Hematopoietic multipotent progenitor cell treated with erythropoietin and hydrocortisone succinate and interleukin-3 and kit ligand, for 4 days (in vitro differentiated cells): Measurements from ENCODE around the gene BTBD9.

Source experiments
- DNase-seq: peaks from one replicate; pipeline ENCODE4 v3.0.0-alpha.2; 2015

The BTBD9 gene

GRCh38 chr6:38423746-38424145 is 216.0 kb downstream of the BTBD9 start:
- no peak for DNase-seq

DNA sequence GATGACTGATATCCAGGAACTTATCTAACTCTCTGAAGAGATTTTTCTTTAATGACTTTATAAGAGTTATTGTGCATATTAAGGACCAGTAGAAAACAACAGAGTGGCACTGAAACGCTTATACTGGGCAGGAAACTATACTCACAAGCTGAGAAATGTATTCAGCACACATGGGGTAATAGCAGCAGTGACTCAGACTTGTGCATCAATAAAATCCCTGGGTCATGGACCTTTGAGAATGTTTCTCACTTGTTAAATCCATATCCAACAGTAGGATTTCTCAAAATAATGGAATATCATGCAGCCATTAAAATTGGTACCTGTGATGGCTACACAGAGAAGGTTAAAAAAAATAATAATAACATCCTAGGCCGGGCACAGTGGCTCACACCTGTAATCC is 219.5 kb downstream of the BTBD9 start:
- DNase-seq, result no peak

- no peak for DNase-seq
Measured at GRCh38 chr6:38417521-38417920, 222.2 kb downstream of the BTBD9 start.

DNA sequence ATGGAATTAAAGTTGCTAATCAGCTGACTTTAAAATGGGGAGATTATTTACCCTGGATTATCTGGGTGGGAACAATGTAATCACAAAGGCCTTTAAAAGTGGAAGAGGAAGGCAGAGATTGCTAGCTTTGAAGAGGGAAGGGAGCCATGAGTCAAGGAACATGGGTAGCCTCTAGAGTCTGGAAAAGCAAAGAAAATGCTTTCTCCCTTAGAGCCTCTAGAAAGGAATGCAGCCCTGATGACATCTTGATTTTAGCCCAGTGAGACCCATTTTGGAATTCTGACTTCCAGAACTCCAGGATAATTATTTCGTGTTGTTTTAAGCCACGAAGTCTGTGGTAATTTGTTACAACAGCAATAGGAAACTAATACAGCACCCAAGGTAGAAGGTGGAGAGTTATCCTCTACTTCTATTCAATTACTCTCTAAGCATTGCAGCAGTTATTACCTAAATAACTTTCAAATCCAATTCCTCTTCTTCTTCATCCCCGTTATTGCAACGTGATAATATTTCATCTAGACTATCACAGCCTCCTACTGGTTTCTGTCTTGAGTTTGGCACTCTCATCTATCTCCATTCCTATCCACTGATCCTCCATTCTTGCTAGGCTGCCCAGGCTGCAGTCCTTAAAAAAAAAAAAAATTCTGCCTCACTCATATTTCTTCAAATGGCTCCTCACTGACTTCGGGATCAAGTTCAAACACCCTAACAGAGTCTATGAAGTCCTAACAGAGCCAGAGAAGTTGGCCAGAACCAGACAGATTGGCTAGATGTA is 224.3 kb downstream of the BTBD9 start:
- no peak for DNase-seq

GRCh38 chr6:38413102-38413800 is 226.5 kb downstream of the BTBD9 start:
- no peak for DNase-seq

DNA sequence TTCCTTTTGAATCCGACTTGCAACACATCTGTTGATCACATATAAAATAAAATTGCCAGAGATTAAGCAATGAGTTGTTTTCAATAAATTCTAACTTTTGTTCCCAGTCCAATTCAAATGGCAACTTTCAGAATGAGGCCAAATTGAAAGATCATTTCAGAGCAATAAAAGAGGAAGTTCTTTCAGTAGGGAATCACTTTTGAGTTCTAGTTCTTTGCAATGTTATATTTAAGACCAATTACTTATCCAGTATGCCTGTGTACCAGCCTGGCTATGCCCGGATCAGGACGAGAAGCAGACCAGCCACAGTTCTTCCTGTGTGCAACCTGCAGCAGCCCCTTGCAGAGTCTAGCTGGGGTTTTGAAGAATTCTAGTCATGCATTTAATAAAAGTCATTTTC is 232.5 kb downstream of the BTBD9 start:
- DNase-seq, result peak; percentile 20

- no peak for DNase-seq
Measured at GRCh38 chr6:38406096-38406495, 233.6 kb downstream of the BTBD9 start.

- no peak for DNase-seq
Measured at GRCh38 chr6:38404900-38405556, 234.7 kb downstream of the BTBD9 start.

DNA sequence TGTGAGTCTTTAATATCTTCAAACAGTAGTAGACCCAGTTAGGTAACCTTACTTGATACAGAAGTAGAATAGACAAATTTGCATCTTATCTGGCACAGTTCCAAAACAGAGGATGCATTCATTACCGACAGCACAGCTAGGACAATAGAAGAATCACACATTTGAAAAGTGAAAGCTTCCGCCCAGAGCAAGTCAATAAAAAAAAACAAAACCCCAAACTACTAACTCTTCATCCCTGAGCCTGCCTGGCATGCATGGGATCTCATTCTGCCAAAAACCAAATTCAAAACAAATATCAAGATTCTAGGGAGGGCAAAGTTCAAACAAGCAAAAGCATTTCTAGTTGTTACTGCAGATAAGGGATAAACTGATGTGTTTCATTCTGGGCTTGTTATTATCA is 235.4 kb downstream of the BTBD9 start:
- DNase-seq, result no peak

DNA sequence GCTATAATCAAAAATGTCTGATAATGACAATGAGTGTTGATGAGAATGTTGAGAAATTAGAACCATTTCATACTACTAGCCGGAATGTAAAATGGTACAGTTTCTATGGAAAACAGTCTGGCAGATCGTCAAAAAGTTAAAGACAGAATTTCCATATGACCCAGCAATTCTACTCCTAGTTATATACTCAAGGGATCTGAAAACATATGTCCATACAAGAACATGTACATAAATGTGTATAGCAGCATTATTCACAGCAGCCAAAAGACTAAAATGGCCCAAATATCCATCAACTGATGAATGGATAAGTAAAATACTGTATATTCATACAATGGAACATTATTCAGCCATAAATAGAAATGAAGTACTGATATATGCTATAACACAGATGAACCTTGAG is 236.2 kb downstream of the BTBD9 start:
- no peak for DNase-seq

- DNase-seq, result no peak
Measured at GRCh38 chr6:38400764-38401163, 239.0 kb downstream of the BTBD9 start.

GRCh38 chr6:38400101-38400500 is 239.6 kb downstream of the BTBD9 start:
- no peak for DNase-seq

DNA sequence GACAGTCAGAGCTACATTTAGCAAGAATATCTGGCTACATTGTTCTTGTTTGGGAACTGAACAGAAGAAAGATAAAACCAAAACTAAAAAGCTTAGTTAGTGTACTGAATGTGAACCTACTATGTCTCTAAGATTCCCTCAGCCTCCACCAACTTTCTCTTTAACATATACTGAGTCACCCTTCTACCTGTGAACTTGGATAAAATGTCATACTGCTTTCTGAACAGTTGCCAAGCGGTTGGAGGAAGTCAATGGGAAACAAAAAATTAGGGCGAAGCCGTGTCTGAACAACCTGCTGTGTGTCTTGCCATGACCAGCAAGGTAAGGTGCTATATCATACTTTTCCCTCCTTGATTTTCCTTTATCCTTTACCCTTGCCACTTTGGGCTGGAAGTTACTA is 243.5 kb downstream of the BTBD9 start:
- DNase-seq, result no peak

DNA sequence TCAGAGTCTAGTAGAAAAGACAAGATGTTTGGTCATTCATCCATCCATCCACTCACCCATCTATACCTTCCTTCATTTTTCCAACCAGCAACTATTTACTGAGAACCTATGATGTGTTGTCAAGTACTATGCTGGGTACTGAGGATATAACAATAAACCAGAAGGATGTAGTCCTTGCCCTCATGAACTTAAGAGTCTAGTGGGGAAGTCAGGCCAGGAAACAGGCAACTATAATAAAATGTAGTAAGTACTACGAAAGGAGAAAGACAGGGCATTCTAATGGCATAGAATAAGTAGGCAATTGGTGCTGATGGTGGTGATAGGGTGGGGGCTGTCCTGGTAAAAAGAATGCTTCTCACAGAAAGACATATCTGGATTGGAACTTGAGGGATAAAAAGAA is 245.7 kb downstream of the BTBD9 start:
- no peak for DNase-seq

- DNase-seq, result no peak
Measured at GRCh38 chr6:38391626-38392579, 247.8 kb downstream of the BTBD9 start.

DNA sequence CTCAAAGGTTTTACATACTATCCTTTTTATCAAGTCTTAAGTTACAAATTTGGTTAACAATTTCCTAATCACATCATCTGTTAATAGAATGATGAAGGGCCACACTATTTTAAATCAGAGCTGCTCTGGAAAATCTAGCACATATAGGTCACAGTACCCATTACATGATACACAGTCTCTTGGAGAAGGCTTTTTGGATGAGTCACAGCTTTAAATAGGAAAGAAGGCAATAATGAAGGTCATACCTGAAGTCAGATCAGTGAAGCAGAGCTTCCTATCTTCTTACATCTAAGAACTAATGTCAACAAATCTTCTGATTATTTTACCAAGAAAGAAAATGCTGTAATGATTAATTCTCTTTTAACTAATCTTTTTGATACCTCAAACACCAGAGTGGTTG is 248.5 kb downstream of the BTBD9 start:
- no peak for DNase-seq

GRCh38 chr6:38389875-38390274 is 249.9 kb downstream of the BTBD9 start:
- DNase-seq, result no peak

DNA sequence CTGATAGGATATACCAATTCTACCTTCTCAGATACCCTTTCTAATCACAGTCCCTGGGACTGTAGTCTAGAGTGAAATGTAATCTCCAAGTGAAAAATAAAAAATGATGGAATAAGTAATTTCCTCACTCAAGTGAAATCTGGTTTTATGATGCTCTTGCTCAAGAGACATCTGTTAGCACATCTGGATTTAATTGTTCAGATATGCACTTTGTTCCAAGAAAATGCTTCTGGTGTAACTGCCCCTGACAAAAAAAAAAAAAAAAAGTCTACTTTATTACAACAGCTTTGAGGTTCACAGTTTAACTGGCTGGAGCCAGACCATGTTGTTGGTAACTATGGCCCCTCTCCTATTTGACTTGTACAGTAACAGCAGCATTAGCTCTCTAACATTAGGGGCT is 251.8 kb downstream of the BTBD9 start:
- peak; percentile 48 for DNase-seq

DNA sequence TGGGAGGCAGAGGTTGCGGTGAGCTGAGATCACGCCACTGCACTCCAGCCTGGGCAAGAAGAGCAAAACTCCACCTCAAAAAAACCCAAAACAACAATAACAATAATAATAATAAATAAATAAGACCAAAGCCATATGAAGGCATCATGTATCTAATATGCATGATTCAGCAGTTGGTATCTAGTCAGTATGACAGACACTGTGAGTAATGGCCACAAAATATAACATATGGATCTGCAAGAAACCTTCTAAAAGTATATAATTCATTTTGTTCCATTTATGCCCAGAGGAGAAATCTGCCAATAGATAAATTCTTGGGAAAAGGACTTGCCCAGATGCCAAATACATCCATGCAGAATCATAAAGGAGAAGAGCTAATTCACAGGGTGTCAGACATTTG is 252.3 kb downstream of the BTBD9 start:
- DNase-seq, result no peak

- DNase-seq, result no peak
Measured at GRCh38 chr6:38378801-38379200, 260.9 kb downstream of the BTBD9 start.

GRCh38 chr6:38375937-38376336 is 263.8 kb downstream of the BTBD9 start:
- DNase-seq, result no peak

GRCh38 chr6:38375341-38375740 is 264.4 kb downstream of the BTBD9 start:
- DNase-seq, result no peak

DNA sequence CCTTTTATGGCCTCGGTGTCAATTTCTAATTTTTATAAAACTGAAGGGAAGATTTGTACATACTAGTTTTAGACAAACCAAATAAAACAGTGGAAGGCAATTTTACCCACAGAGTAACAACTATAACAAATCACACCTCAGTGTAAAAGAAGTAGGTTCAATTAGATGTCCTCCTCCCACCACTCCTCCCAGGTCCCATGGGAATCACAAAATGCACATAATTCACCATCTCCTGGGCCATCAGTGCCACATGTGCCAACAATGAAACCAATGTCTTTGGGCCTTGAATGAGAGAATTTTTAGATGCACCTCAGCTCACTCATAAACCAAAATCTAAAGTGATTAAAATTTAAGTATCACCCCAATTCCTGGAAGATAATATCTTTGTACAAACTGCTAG is 267.8 kb downstream of the BTBD9 start:
- no peak for DNase-seq
